CD4-positive, alpha-beta memory T cell (primary cell): Measurements from ENCODE around the gene MGAT3. TPM values are rescaled to one million over a fixed set of nuclear protein-coding genes. Genes with fewer than 3 reads are reported as not detected.
A peak's percentile ranks its signal among the peaks of the same experiment; 100 is the strongest.
"Not testable (repeated sequence)": the region's sequence is repeated elsewhere in the genome, so short reads cannot be mapped to it uniquely, and the experiment has no call there.

Experiments
- CTCF ChIA-PET: fragments of 350-600 bp; sonication (Branson Sonifier 250); formaldehyde crosslinking; loops from one replicate; lab custom pipeline; 2021; ENCODE audit warnings: inconsistent platforms; ENCODE audit not compliant: partially characterized antibody; lab: Charles Lee
- POLR2A ChIA-PET: fragments of 350-600 bp; sonication (Branson Sonifier 250); formaldehyde crosslinking; loops from one replicate; lab custom pipeline; 2021; ENCODE audit not compliant: partially characterized antibody; lab: Charles Lee
- DNase-seq, 5 donors: peaks; one replicate each; pipeline versions ENCODE4 v3.0.0 to v3.0.0-alpha.2; 2020 to 2022; ENCODE audit warnings: mixed read lengths in 1 of 5
- H3K27ac ChIP-seq: one replicate; pipeline ENCODE4 v1.7.0; 2013; ENCODE audit warnings: low read depth, low read length
- H3K27me3 ChIP-seq: 2 replicates; pipeline ENCODE4 v1.7.0; 2013; ENCODE audit warnings: mild to moderate bottlenecking, low read length, moderate library complexity; ENCODE audit not compliant: insufficient read depth
- H3K36me3 ChIP-seq: 2 replicates; pipeline ENCODE4 v1.7.0; 2013; ENCODE audit warnings: mild to moderate bottlenecking, low read length, moderate library complexity; ENCODE audit not compliant: insufficient read depth
- H3K4me1 ChIP-seq: 2 replicates; pipeline ENCODE4 v1.7.0; 2013; ENCODE audit warnings: mild to moderate bottlenecking, low read length, moderate library complexity; ENCODE audit not compliant: insufficient read depth
- H3K4me3 ChIP-seq, 2 donors: one replicate each; pipeline ENCODE4 v1.7.0; 2013; ENCODE audit warnings: low read length in 2 of 2, mild to moderate bottlenecking in 1 of 2
- H3K9me3 ChIP-seq, 2 donors: one replicate each; pipeline ENCODE4 v1.7.0; 2013; ENCODE audit warnings: low read length in 2 of 2, control low read depth in 1 of 2; ENCODE audit not compliant: control insufficient read depth in 1 of 2
- H3K27ac Mint-ChIP-seq, 7 donors: one replicate each; pipeline ENCODE4 v1.8.0; 2020 to 2021; ENCODE audit warnings: mixed read lengths in 7 of 7, mild to moderate bottlenecking in 6 of 7, inconsistent platforms in 3 of 7, moderate library complexity in 3 of 7
- H3K27me3 Mint-ChIP-seq, 2 donors: one replicate each; pipeline ENCODE4 v1.8.0; 2020 to 2021; ENCODE audit warnings: mixed read lengths in 2 of 2
- H3K36me3 Mint-ChIP-seq, 2 donors: one replicate each; pipeline ENCODE4 v1.8.0; 2020 to 2021; ENCODE audit warnings: mixed read lengths in 2 of 2, inconsistent platforms in 1 of 2, mild to moderate bottlenecking in 1 of 2
- H3K4me1 Mint-ChIP-seq, 4 donors: one replicate each; pipeline ENCODE4 v1.8.0; 2020 to 2021; ENCODE audit warnings: mixed read lengths in 4 of 4, mild to moderate bottlenecking in 1 of 4
- H3K4me3 Mint-ChIP-seq, 8 donors: one replicate each; pipeline ENCODE4 v1.8.0; 2020 to 2021; ENCODE audit warnings: mixed read lengths in 8 of 8, mild to moderate bottlenecking in 7 of 8, moderate library complexity in 6 of 8, inconsistent platforms in 3 of 8
- H3K9me3 Mint-ChIP-seq, 8 donors: one replicate each; pipeline ENCODE4 v1.8.0; 2020 to 2021; ENCODE audit warnings: mixed read lengths in 8 of 8, mild to moderate bottlenecking in 5 of 8, inconsistent platforms in 3 of 8, moderate library complexity in 1 of 8
- intact Hi-C: fragments of 100-400 bp; cut with micrococcal nuclease; formaldehyde crosslinking; loops from one replicate; pipeline ENCODE4 v1.15.1; 2023
- polyA plus RNA-seq, 2 donors: library from polyadenylated mRNA; unstranded; fragments of 300-500 nt; fragmentation: Illumina TruSeq; gene quantifications; one replicate each; pipeline ENCODE4 v1.2.3, GENCODE V29; 2021
- total RNA-seq, 2 experiments: library from RNA; stranded (reverse); gene quantifications; one replicate each; pipeline ENCODE4 v1.2.3, GENCODE V29; 2021

The MGAT3 gene
- total and polyA plus RNA-seq, 4 experiments from 2014 or later = 0.19 to 0.73 TPM; not detected in 2

GRCh38 chr22:39503630-39504029 is 46.8 kb downstream of the MGAT3 start:
- Histone ChIP-seq H3K4me3 (peak overlapping the region in 1 of 2 donors; percentile 63), H3K9me3 (no peaks in the 10 kb centered on the region), H3K27ac (peak overlapping the region; percentile 70), H3K4me1 (peaks cover 31% of the 10 kb centered on the region), H3K27me3 (no peaks in the 10 kb centered on the region), H3K36me3 (peaks cover 32% of the 10 kb centered on the region)
- Mint-ChIP-seq H3K9me3 (no peaks in the 10 kb centered on the region), H3K27ac (peak overlapping the region; percentile 1 to 98 (median 70)), H3K36me3 (peaks cover 23 to 39% of the 10 kb centered on the region in 2 donors), H3K4me3 (peak overlapping the region; percentile 60 to 99 (median 96)), H3K27me3 (no peaks in the 10 kb centered on the region), H3K4me1 (peaks cover 18 to 58% (median 40%) of the 10 kb centered on the region in 4 donors)
- POLR2A ChIA-PET = interaction anchor here (1.4 to 5.5 kb wide), 7 partner anchors 13 to 540 kb away, joined by 3 to 125 read pairs (median 15); partner anchors contain the start of genes ATF4, RPL3 and RPS19BP1
- CTCF ChIA-PET = interaction anchor here (0.9 to 3.7 kb wide), 4 partner anchors 14 to 521 kb away, joined by 3 to 17 read pairs (median 4); partner anchors contain the start of gene TAB1
- DNase-seq = no peak
- intact Hi-C loops = loop anchor here (2.0 kb wide), 1 partner anchor 105 kb away; the partner anchor contains the start of gene TAB1

GRCh38 chr22:39504071-39504470 is 47.3 kb downstream of the MGAT3 start:
- peaks cover 31% of the 10 kb centered on the region for H3K4me1 ChIP-seq
- Mint-ChIP-seq H3K27ac (peak overlapping the region in 3 of 7 donors; percentile 6 to 78 (median 32)), H3K27me3 (no peaks in the 10 kb centered on the region), H3K4me1 (peaks cover 19 to 60% (median 42%) of the 10 kb centered on the region in 4 donors), H3K36me3 (peaks cover 25 to 42% of the 10 kb centered on the region in 2 donors), H3K9me3 (no peaks in the 10 kb centered on the region), H3K4me3 (peak overlapping the region in 5 of 8 donors; percentile 60 to 97 (median 96))
- H3K27me3 ChIP-seq = no peaks in the 10 kb centered on the region
- no peak overlapping the region for H3K27ac ChIP-seq
- CTCF ChIA-PET = interaction anchor here (1.2 to 3.7 kb wide), 3 partner anchors 13 to 520 kb away, joined by 3 to 17 read pairs (median 6); no protein-coding TSS in a partner anchor
- H3K9me3 ChIP-seq = no peaks in the 10 kb centered on the region
- no peak overlapping the region for H3K4me3 ChIP-seq
- no peak for DNase-seq
- intact Hi-C loops = no loop called here
- POLR2A ChIA-PET = interaction anchor here (1.4 to 5.5 kb wide), 3 partner anchors 19 to 540 kb away, joined by 3 to 125 read pairs (median 38); partner anchors contain the start of gene ATF4
- peaks cover 33% of the 10 kb centered on the region for H3K36me3 ChIP-seq

- DNase-seq = not testable (repeated sequence)
Observed at GRCh38 chr22:39507021-39507420, 50.2 kb downstream of the MGAT3 start.

GRCh38 chr22:39508393-39508792 is 51.6 kb downstream of the MGAT3 start:
- Mint-ChIP-seq H3K36me3 (peaks cover 49 to 77% of the 10 kb centered on the region in 2 donors), H3K4me3 (no peak overlapping the region), H3K27ac (peak overlapping the region in 2 of 7 donors; percentile 41 to 58), H3K9me3 (no peaks in the 10 kb centered on the region), H3K27me3 (no peaks in the 10 kb centered on the region), H3K4me1 (peaks cover 26 to 46% (median 34%) of the 10 kb centered on the region in 4 donors)
- Histone ChIP-seq H3K27me3 (no peaks in the 10 kb centered on the region), H3K4me1 (peaks cover 20% of the 10 kb centered on the region), H3K4me3 (no peak overlapping the region), H3K9me3 (no peaks in the 10 kb centered on the region), H3K27ac (no peak overlapping the region), H3K36me3 (peaks cover 66% of the 10 kb centered on the region)
- POLR2A ChIA-PET = interaction anchor here (1.5 kb wide), 1 partner anchor 17 kb away, joined by 3 read pairs; no protein-coding TSS in a partner anchor
- no peak for DNase-seq
- CTCF ChIA-PET = interaction anchor here (0.8 to 3.0 kb wide), 5 partner anchors 8 to 21 kb away, joined by 4 to 10 read pairs (median 6); no protein-coding TSS in a partner anchor
- intact Hi-C loops = no loop called here

More at GRCh38 chr22:39507021-39507420, 50.2 kb downstream of the MGAT3 start:
- POLR2A ChIA-PET = interaction anchor here (0.9 to 1.5 kb wide), 2 partner anchors 13 to 19 kb away, joined by 3 read pairs; partner anchors contain the start of gene ATF4
- intact Hi-C loops, H3K9me3 Mint-ChIP-seq, H3K27me3 Mint-ChIP-seq, H3K4me3 Mint-ChIP-seq, H3K27ac ChIP-seq, H3K27me3 ChIP-seq, H3K4me3 ChIP-seq, H3K9me3 ChIP-seq: not testable (repeated sequence)
- H3K27ac Mint-ChIP-seq = peak overlapping the region in 1 of 7 donors; percentile 52
- peaks cover 27% of the 10 kb centered on the region for H3K4me1 ChIP-seq
- peaks cover 43 to 68% of the 10 kb centered on the region in 2 donors for H3K36me3 Mint-ChIP-seq
- H3K36me3 ChIP-seq = peaks cover 59% of the 10 kb centered on the region
- CTCF ChIA-PET = interaction anchor here (1.3 to 1.7 kb wide), 5 partner anchors 10 to 22 kb away, joined by 3 to 9 read pairs (median 5); partner anchors contain the start of gene ATF4
- peaks cover 28 to 58% (median 40%) of the 10 kb centered on the region in 4 donors for H3K4me1 Mint-ChIP-seq

GRCh38 chr22:39510529-39511149 is 53.8 kb downstream of the MGAT3 start:
- intact Hi-C loops = no loop called here

GRCh38 chr22:39511226-39511625 is 54.4 kb downstream of the MGAT3 start:
- H3K27me3 ChIP-seq = no peaks in the 10 kb centered on the region
- CTCF ChIA-PET = interaction anchor here (3.0 to 9.5 kb wide), 3 partner anchors 14 to 18 kb away, joined by 10 to 73 read pairs (median 10); no protein-coding TSS in a partner anchor
- H3K27me3 Mint-ChIP-seq = no peaks in the 10 kb centered on the region
- no peak overlapping the region for H3K4me3 Mint-ChIP-seq
- intact Hi-C loops = no loop called here
- H3K9me3 Mint-ChIP-seq = no peaks in the 10 kb centered on the region
- H3K4me3 ChIP-seq = no peak overlapping the region
- peaks cover 20 to 40% (median 24%) of the 10 kb centered on the region in 4 donors for H3K4me1 Mint-ChIP-seq
- H3K4me1 ChIP-seq = peaks cover 7% of the 10 kb centered on the region
- no peak overlapping the region for H3K27ac ChIP-seq
- peaks cover 61 to 81% of the 10 kb centered on the region in 2 donors for H3K36me3 Mint-ChIP-seq
- no peaks in the 10 kb centered on the region for H3K9me3 ChIP-seq
- peaks cover 68% of the 10 kb centered on the region for H3K36me3 ChIP-seq
- H3K27ac Mint-ChIP-seq = no peak overlapping the region
- POLR2A ChIA-PET = interaction anchor here (1.3 to 3.3 kb wide), 3 partner anchors 9 to 18 kb away, joined by 3 to 17 read pairs (median 3); partner anchors contain the start of genes ATF4 and MIEF1
- no peak for DNase-seq

More at GRCh38 chr22:39510529-39511149, 53.8 kb downstream of the MGAT3 start:
- no peak for DNase-seq
- CTCF ChIA-PET = interaction anchor here (3.0 to 9.5 kb wide), 3 partner anchors 13 to 19 kb away, joined by 10 to 73 read pairs (median 10); no protein-coding TSS in a partner anchor
- Histone ChIP-seq H3K27me3 (no peaks in the 10 kb centered on the region), H3K4me1 (peaks cover 13% of the 10 kb centered on the region), H3K36me3 (peaks cover 70% of the 10 kb centered on the region), H3K9me3 (no peaks in the 10 kb centered on the region), H3K27ac (no peak overlapping the region), H3K4me3 (no peak overlapping the region)
- peaks cover 62 to 82% of the 10 kb centered on the region in 2 donors for H3K36me3 Mint-ChIP-seq
- peak overlapping the region in 1 of 7 donors; percentile 60 for H3K27ac Mint-ChIP-seq
- no peak overlapping the region for H3K4me3 Mint-ChIP-seq
- POLR2A ChIA-PET = interaction anchor here (1.4 to 3.3 kb wide), 2 partner anchors 10 to 18 kb away, joined by 3 to 17 read pairs; partner anchors contain the start of gene ATF4
- peaks cover 20 to 40% (median 27%) of the 10 kb centered on the region in 4 donors for H3K4me1 Mint-ChIP-seq
- no peaks in the 10 kb centered on the region for H3K27me3 Mint-ChIP-seq
- no peaks in the 10 kb centered on the region for H3K9me3 Mint-ChIP-seq
